H1 (cell line): ENCODE results near the gene CDC42EP2. TPM values are rescaled to one million over a fixed set of nuclear protein-coding genes. Genes with fewer than 3 reads are reported as not detected.

ENCODE experiments used
- BRCA1 ChIP-seq: IDR thresholded peaks from 2 replicates; pipeline ENCODE4 v1.6.1; 2012; ENCODE audit warnings: low read depth, low read length, improper control_type of control experiment
- CHD2 ChIP-seq: IDR thresholded peaks from 2 replicates; pipeline ENCODE4 v1.6.1; 2012; ENCODE audit warnings: low read length, improper control_type of control experiment
- NANOG ChIP-seq: IDR thresholded peaks from 2 replicates; pipeline ENCODE4 v1.6.1; 2011; ENCODE audit warnings: low read length, low read depth, mild to moderate bottlenecking, inconsistent platforms; ENCODE audit not compliant: insufficient read depth, poor library complexity, severe bottlenecking
- RAD21 ChIP-seq, 2 experiments: IDR thresholded peaks in 1 of 2; conservative IDR thresholded peaks in 1 of 2; 2 replicates each; pipeline ENCODE4 v1.6.1; 2011; ENCODE audit warnings: low read depth in 2 of 2, low read length in 2 of 2, improper control_type of control experiment in 1 of 2, inconsistent platforms in 1 of 2, mild to moderate bottlenecking in 1 of 2, moderate library complexity in 1 of 2
- polyA plus RNA-seq, 7 experiments: library from polyadenylated mRNA; depleted of rRNA in 3 of 7; stranded (reverse) in 5 of 7; unstranded in 2 of 7; fragments of >200 nt in 5 of 7; fragments of 200-250 nt in 2 of 7; gene quantifications; 1 replicate in 5 of 7; 2 replicates in 1 of 7; 4 replicates in 1 of 7; pipeline versions ENCODE4 v1.2.1 to v1.2.3, GENCODE V29; 2011 to 2013; ENCODE audit warnings: missing spikeins in 2 of 7, mixed read lengths in 2 of 7
- total RNA-seq: library from RNA; stranded (reverse); fragmentation: NEBNext Ultra II Directional; extraction: Animal tissue kit (Norgen Biotek cat#: 25700); gene quantifications from 2 replicates; pipeline ENCODE4 v1.2.1, GENCODE V29; 2021
- TF ChIP-seq, protein P1 (sequence below): fragments of 300-600 bp; sonication (generic); IDR thresholded peaks from 2 replicates; pipeline ENCODE4 v1.7.1; 2012; ENCODE audit warnings: low read length, moderate library complexity, mild to moderate bottlenecking, inconsistent platforms; ENCODE audit not compliant: insufficient replicate concordance

CDC42EP2 gene
- total and polyA plus RNA-seq, 2 of the 8 experiments (the other 6 are each of a cell fraction or from before 2014, with no cell fraction given): 11.8 to 13.3 TPM

GRCh38 chr11:65304613-65305012 is 10.1 kb upstream of the CDC42EP2 start (continued):
- TF ChIP-seq, protein P1, sequence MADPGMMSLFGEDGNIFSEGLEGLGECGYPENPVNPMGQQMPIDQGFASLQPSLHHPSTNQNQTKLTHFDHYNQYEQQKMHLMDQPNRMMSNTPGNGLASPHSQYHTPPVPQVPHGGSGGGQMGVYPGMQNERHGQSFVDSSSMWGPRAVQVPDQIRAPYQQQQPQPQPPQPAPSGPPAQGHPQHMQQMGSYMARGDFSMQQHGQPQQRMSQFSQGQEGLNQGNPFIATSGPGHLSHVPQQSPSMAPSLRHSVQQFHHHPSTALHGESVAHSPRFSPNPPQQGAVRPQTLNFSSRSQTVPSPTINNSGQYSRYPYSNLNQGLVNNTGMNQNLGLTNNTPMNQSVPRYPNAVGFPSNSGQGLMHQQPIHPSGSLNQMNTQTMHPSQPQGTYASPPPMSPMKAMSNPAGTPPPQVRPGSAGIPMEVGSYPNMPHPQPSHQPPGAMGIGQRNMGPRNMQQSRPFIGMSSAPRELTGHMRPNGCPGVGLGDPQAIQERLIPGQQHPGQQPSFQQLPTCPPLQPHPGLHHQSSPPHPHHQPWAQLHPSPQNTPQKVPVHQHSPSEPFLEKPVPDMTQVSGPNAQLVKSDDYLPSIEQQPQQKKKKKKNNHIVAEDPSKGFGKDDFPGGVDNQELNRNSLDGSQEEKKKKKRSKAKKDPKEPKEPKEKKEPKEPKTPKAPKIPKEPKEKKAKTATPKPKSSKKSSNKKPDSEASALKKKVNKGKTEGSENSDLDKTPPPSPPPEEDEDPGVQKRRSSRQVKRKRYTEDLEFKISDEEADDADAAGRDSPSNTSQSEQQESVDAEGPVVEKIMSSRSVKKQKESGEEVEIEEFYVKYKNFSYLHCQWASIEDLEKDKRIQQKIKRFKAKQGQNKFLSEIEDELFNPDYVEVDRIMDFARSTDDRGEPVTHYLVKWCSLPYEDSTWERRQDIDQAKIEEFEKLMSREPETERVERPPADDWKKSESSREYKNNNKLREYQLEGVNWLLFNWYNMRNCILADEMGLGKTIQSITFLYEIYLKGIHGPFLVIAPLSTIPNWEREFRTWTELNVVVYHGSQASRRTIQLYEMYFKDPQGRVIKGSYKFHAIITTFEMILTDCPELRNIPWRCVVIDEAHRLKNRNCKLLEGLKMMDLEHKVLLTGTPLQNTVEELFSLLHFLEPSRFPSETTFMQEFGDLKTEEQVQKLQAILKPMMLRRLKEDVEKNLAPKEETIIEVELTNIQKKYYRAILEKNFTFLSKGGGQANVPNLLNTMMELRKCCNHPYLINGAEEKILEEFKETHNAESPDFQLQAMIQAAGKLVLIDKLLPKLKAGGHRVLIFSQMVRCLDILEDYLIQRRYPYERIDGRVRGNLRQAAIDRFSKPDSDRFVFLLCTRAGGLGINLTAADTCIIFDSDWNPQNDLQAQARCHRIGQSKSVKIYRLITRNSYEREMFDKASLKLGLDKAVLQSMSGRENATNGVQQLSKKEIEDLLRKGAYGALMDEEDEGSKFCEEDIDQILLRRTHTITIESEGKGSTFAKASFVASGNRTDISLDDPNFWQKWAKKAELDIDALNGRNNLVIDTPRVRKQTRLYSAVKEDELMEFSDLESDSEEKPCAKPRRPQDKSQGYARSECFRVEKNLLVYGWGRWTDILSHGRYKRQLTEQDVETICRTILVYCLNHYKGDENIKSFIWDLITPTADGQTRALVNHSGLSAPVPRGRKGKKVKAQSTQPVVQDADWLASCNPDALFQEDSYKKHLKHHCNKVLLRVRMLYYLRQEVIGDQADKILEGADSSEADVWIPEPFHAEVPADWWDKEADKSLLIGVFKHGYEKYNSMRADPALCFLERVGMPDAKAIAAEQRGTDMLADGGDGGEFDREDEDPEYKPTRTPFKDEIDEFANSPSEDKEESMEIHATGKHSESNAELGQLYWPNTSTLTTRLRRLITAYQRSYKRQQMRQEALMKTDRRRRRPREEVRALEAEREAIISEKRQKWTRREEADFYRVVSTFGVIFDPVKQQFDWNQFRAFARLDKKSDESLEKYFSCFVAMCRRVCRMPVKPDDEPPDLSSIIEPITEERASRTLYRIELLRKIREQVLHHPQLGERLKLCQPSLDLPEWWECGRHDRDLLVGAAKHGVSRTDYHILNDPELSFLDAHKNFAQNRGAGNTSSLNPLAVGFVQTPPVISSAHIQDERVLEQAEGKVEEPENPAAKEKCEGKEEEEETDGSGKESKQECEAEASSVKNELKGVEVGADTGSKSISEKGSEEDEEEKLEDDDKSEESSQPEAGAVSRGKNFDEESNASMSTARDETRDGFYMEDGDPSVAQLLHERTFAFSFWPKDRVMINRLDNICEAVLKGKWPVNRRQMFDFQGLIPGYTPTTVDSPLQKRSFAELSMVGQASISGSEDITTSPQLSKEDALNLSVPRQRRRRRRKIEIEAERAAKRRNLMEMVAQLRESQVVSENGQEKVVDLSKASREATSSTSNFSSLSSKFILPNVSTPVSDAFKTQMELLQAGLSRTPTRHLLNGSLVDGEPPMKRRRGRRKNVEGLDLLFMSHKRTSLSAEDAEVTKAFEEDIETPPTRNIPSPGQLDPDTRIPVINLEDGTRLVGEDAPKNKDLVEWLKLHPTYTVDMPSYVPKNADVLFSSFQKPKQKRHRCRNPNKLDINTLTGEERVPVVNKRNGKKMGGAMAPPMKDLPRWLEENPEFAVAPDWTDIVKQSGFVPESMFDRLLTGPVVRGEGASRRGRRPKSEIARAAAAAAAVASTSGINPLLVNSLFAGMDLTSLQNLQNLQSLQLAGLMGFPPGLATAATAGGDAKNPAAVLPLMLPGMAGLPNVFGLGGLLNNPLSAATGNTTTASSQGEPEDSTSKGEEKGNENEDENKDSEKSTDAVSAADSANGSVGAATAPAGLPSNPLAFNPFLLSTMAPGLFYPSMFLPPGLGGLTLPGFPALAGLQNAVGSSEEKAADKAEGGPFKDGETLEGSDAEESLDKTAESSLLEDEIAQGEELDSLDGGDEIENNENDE: no peak
- no peak for TF ChIP-seq BRCA1
- no peak for TF ChIP-seq NANOG
- TF ChIP-seq RAD21 (IDR thresholded peaks at IDR 0.05 in 1 of 2, conservative IDR thresholded peaks at IDR 0.05 in 1 of 2; ENCODE audit: low read depth in 2 of 2, low read length in 2 of 2): no peak
- no peak for TF ChIP-seq CHD2
- TF ChIP-seq, all 59 proteins: peak for 0
